PC-9 (cell line): Measurements from ENCODE around the gene ZNF860. TPM values are rescaled to one million over a fixed set of nuclear protein-coding genes. Genes with fewer than 3 reads are reported as not detected.

Experiments used
- BruUV-seq: library from RNA; stranded (reverse); fragments of 400-500 nt; replicated peaks from 2 replicates; lab custom pipeline; 2021; lab: Mats Ljungman, UMichigan
- CTCF ChIA-PET: fragments of 300-600 bp; sonication (Branson Sonifier 250); formaldehyde crosslinking; loops from one replicate; lab custom pipeline; 2022; ENCODE audit warnings: antibody characterized with exemption; lab: Charles Lee
- POLR2A ChIA-PET: fragments of 300-600 bp; sonication (Branson Sonifier 250); formaldehyde crosslinking; loops from one replicate; lab custom pipeline; 2022; ENCODE audit warnings: antibody characterized with exemption; ENCODE audit not compliant: unreplicated experiment; lab: Charles Lee
- DNase-seq, 2 experiments: peaks; one replicate each; pipeline versions ENCODE4 v3.0.0 to v3.0.0-alpha.2; 2015 to 2022; ENCODE audit warnings: mixed read lengths in 1 of 2
- H2AFZ ChIP-seq: fragments of 200-600 bp; sonication (generic); 2 replicates; pipeline ENCODE4 v1.8.1; 2017; ENCODE audit warnings: antibody characterized with exemption
- H3F3A ChIP-seq: fragments of 200-600 bp; sonication (generic); 2 replicates; pipeline ENCODE4 v1.8.1; 2017; ENCODE audit warnings: antibody characterized with exemption, mild to moderate bottlenecking, low read depth; ENCODE audit not compliant: insufficient read depth
- H3K27ac ChIP-seq: fragments of 200-600 bp; sonication (generic); 2 replicates; pipeline ENCODE4 v1.6.1; 2016; ENCODE audit warnings: mixed run types
- H3K27me3 ChIP-seq: fragments of 200-600 bp; sonication (generic); 2 replicates; pipeline ENCODE4 v1.6.1; 2016; ENCODE audit warnings: low read depth, mixed run types; ENCODE audit not compliant: insufficient read depth
- H3K36me3 ChIP-seq: fragments of 200-600 bp; sonication (generic); 2 replicates; pipeline ENCODE4 v1.6.1; 2016; ENCODE audit warnings: low read depth, mixed run types
- H3K4me1 ChIP-seq: fragments of 200-600 bp; sonication (generic); replicated peaks from 2 replicates; pipeline ENCODE4 v1.6.1; 2016; ENCODE audit warnings: mixed run types; ENCODE audit not compliant: insufficient read depth
- H3K4me2 ChIP-seq: fragments of 200-600 bp; sonication (generic); 2 replicates; pipeline ENCODE4 v1.6.1; 2017; ENCODE audit warnings: mixed run types
- H3K4me3 ChIP-seq: fragments of 200-600 bp; sonication (generic); 2 replicates; pipeline ENCODE4 v1.6.1; 2016; ENCODE audit warnings: mixed run types
- H3K79me2 ChIP-seq: fragments of 200-600 bp; sonication (generic); 2 replicates; pipeline ENCODE4 v1.6.1; 2017; ENCODE audit warnings: low read depth, mixed run types
- H3K9me2 ChIP-seq: fragments of 200-600 bp; sonication (generic); 2 replicates; pipeline ENCODE4 v1.8.1; 2017; ENCODE audit warnings: mild to moderate bottlenecking; ENCODE audit not compliant: insufficient read depth
- H3K9me3 ChIP-seq: fragments of 200-600 bp; sonication (generic); 2 replicates; pipeline ENCODE4 v1.8.1; 2016; ENCODE audit warnings: low read depth; ENCODE audit not compliant: insufficient read depth
- H4K20me1 ChIP-seq: fragments of 200-600 bp; sonication (generic); 2 replicates; pipeline ENCODE4 v1.8.1; 2017; ENCODE audit not compliant: insufficient read depth
- EZH2 ChIP-seq: fragments of 200-600 bp; sonication (generic); IDR thresholded peaks from 2 replicates; pipeline ENCODE4 v1.8.0; 2017; ENCODE audit warnings: antibody characterized with exemption, low read depth
- intact Hi-C: fragments of 100-400 bp; cut with micrococcal nuclease; formaldehyde crosslinking; loops from one replicate; pipeline ENCODE4 v1.10.0; 2022; ENCODE audit not compliant: unreplicated experiment
- total RNA-seq: library from RNA; stranded (reverse); gene quantifications from 2 replicates; pipeline ENCODE4 v1.2.3, GENCODE V29; 2021
- TF ChIP-seq, protein P1 (sequence below): fragments of 200-600 bp; sonication (generic); conservative IDR thresholded peaks from 2 replicates; pipeline ENCODE4 v1.6.1; 2017; ENCODE audit warnings: mixed run types, antibody characterized with exemption, mild to moderate bottlenecking, moderate library complexity

Gene ZNF860
- total RNA-seq, 1 experiment from 2014 or later = 5.3 TPM

DNA sequence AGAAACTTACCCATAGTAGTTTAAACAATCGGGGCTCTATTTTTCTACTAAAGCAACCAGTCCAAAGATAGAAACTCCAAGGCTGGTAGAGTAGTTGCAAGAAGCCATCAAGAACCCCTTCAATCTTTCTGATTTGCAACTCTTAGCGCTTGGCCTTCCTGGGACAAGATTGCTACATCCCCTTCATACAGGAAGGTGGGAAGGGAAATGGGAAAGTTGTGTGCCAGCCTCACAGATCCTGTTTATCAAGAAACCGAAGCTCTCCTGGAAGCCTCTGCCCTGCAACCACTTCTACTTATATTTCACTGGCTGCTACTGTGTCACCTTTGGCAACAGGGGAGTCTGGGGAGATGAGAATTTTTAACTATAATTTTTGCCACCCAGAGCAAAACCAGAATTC is 46.7 kb upstream of the ZNF860 start:
- no peaks in the 10 kb centered on the region for H3K36me3 ChIP-seq
- H3K9me3 ChIP-seq = no peaks in the 10 kb centered on the region
- no peak overlapping the region for H2AFZ ChIP-seq
- H3K4me3 ChIP-seq = no peak overlapping the region
- H3F3A ChIP-seq = no peaks in the 10 kb centered on the region
- H4K20me1 ChIP-seq = no peaks in the 10 kb centered on the region
- H3K79me2 ChIP-seq = no peaks in the 10 kb centered on the region
- no peak overlapping the region for H3K4me2 ChIP-seq
- intact Hi-C loops = loop anchor here (5.0 kb wide), 1 partner anchor 47 kb away; the partner anchor contains the start of genes OSBPL10 and ZNF860
- CTCF ChIA-PET = interaction anchor here (0.7 kb wide), 1 partner anchor 76 kb away, joined by 14 read pairs; no protein-coding TSS in a partner anchor
- BruUV-seq = no TSS peak
- H3K27ac ChIP-seq = no peak overlapping the region
- H3K9me2 ChIP-seq = no peaks in the 10 kb centered on the region
- H3K4me1 ChIP-seq = peaks cover 6% of the 10 kb centered on the region; the same call in 1 of the 2 replicates
- no peaks in the 10 kb centered on the region for H3K27me3 ChIP-seq
- peak; percentile 44 to 48 for DNase-seq
- POLR2A ChIA-PET = no interaction called here
- TF ChIP-seq, protein P1, sequence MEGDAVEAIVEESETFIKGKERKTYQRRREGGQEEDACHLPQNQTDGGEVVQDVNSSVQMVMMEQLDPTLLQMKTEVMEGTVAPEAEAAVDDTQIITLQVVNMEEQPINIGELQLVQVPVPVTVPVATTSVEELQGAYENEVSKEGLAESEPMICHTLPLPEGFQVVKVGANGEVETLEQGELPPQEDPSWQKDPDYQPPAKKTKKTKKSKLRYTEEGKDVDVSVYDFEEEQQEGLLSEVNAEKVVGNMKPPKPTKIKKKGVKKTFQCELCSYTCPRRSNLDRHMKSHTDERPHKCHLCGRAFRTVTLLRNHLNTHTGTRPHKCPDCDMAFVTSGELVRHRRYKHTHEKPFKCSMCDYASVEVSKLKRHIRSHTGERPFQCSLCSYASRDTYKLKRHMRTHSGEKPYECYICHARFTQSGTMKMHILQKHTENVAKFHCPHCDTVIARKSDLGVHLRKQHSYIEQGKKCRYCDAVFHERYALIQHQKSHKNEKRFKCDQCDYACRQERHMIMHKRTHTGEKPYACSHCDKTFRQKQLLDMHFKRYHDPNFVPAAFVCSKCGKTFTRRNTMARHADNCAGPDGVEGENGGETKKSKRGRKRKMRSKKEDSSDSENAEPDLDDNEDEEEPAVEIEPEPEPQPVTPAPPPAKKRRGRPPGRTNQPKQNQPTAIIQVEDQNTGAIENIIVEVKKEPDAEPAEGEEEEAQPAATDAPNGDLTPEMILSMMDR = no peak
- TF ChIP-seq EZH2 = no peak

DNA sequence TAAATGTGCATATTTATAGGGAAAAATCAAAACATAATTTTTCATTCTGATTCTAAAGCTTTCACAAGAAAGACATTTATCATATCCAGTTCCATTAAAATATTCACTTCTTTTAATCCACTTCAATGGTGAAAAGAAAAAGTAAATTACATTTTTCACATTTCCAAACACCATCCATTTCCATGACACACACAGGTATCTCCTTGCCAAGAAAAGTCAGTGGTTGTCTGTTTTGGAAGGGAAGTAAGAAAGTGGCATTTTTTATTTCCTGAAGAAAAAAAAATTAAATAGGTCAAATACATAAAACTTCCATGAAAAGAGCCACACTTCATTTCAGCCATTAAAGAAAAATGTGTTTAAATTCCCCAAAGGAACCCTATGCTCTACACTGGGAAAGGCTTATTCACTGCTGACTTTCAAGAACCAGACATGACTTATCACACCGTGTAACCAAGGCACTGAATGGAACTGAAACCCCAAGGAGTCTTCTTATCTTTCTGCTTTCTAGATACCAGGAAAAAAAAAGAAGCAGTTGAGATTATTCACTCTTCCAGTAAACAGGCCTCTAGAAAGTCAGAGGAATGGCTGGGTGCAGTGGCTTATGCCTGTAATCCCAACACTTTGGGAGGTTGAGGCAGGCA is 45.0 kb upstream of the ZNF860 start:
- TF ChIP-seq, protein P1 = no peak
- no peak for TF ChIP-seq EZH2
- BruUV-seq = no TSS peak
- no peak overlapping the region for H3K4me3 ChIP-seq
- H3K79me2 ChIP-seq = no peaks in the 10 kb centered on the region
- H3K4me2 ChIP-seq = no peak overlapping the region
- H3F3A ChIP-seq = no peaks in the 10 kb centered on the region
- no peaks in the 10 kb centered on the region for H3K9me2 ChIP-seq
- DNase-seq = no peak
- no peaks in the 10 kb centered on the region for H3K27me3 ChIP-seq
- intact Hi-C loops = loop anchor here (5.0 kb wide), 1 partner anchor 46 kb away; the partner anchor contains the start of genes OSBPL10 and ZNF860
- peaks cover 6% of the 10 kb centered on the region; the same call in 1 of the 2 replicates for H3K4me1 ChIP-seq
- H2AFZ ChIP-seq = no peak overlapping the region
- H3K36me3 ChIP-seq = no peaks in the 10 kb centered on the region
- POLR2A ChIA-PET = no interaction called here
- H3K9me3 ChIP-seq = no peaks in the 10 kb centered on the region
- no peak overlapping the region for H3K27ac ChIP-seq
- no peaks in the 10 kb centered on the region for H4K20me1 ChIP-seq
- CTCF ChIA-PET = no interaction called here

DNA sequence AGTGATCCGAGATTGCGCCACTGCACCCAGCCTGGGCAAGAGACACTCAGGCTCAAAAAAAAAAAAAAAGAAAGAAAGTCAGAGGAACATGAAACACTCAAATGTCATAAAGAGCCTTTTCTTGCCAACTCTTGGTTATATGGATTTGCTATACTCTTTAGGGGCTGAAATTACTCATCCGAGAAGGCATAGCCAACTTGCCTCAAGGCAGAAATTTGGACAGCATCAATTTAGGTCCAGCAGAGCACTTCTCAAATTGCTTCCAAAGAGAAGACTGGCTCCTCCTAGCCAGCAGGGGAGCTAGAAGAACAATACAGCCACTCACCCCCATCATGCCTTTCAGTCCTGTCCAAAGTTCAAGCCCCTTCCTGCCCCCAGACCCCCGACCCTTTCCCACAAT is 44.3 kb upstream of the ZNF860 start:
- POLR2A ChIA-PET = no interaction called here
- H3K9me2 ChIP-seq = no peaks in the 10 kb centered on the region
- no peaks in the 10 kb centered on the region for H3K79me2 ChIP-seq
- H3K27ac ChIP-seq = no peak overlapping the region
- intact Hi-C loops = loop anchor here (5.0 kb wide), 1 partner anchor 45 kb away; the partner anchor contains the start of genes OSBPL10 and ZNF860
- H3K9me3 ChIP-seq = no peaks in the 10 kb centered on the region
- DNase-seq = no peak
- TF ChIP-seq EZH2 = no peak
- TF ChIP-seq, protein P1 = no peak
- no peaks in the 10 kb centered on the region for H3K36me3 ChIP-seq
- H4K20me1 ChIP-seq = no peaks in the 10 kb centered on the region
- H3K4me2 ChIP-seq = no peak overlapping the region
- CTCF ChIA-PET = no interaction called here
- no peak overlapping the region for H3K4me3 ChIP-seq
- H3K27me3 ChIP-seq = no peaks in the 10 kb centered on the region
- H3K4me1 ChIP-seq = peaks cover 6% of the 10 kb centered on the region; the same call in 1 of the 2 replicates
- BruUV-seq = no TSS peak
- H2AFZ ChIP-seq = no peak overlapping the region
- H3F3A ChIP-seq = no peaks in the 10 kb centered on the region
